SK-N-SH treated with all-trans-retinoic acid at 6 μM for 48 hours (cell line): ENCODE results near the gene RTP1.

ENCODE experiments used
- CSRNP3 ChIP-seq: fragments of 250-450 bp; sonication (Bioruptor Pico); IDR thresholded peaks from 2 replicates; pipeline ENCODE4 v1.5.1; 2021; ENCODE audit warnings: mild to moderate bottlenecking, moderate library complexity
- ISL1 ChIP-seq: fragments of 250-450 bp; sonication (Bioruptor Pico); IDR thresholded peaks from 2 replicates; pipeline ENCODE4 v2.1.2; 2022; ENCODE audit warnings: mild to moderate bottlenecking, moderate library complexity
- POU6F1 ChIP-seq: fragments of 250-450 bp; sonication (Bioruptor Pico); IDR thresholded peaks from 2 replicates; pipeline ENCODE4 v1.8.0; 2021; ENCODE audit warnings: low read depth, mild to moderate bottlenecking, moderate library complexity, borderline replicate concordance
- TOX ChIP-seq: fragments of 250-450 bp; sonication (Bioruptor Pico); IDR thresholded peaks from 2 replicates; pipeline ENCODE4 v1.8.0; 2021; ENCODE audit warnings: mild to moderate bottlenecking, moderate library complexity, borderline replicate concordance
- ZNF565 ChIP-seq: fragments of 450-650 bp; formaldehyde crosslinking; conservative IDR thresholded peaks from 2 replicates; pipeline ENCODE4 v1.5.0; 2020; ENCODE audit warnings: low read depth, mild to moderate bottlenecking, moderate library complexity

- no peak for TF ChIP-seq POU6F1 (CRISPR knock-in tag)
- TF ChIP-seq CSRNP3, result no peak
- TF ChIP-seq ISL1 (CRISPR knock-in tag), result no peak
- no peak for TF ChIP-seq ZNF565 (CRISPR knock-in tag)
- no peak for TF ChIP-seq TOX
Measured at GRCh38 chr3:187230011-187230410, 32.7 kb downstream of the RTP1 start.
